IPS-15b (cell line): ENCODE measurements around the gene NRL.
"Not testable (repeated sequence)": the region's sequence is repeated elsewhere in the genome, so short reads cannot be mapped to it uniquely, and the experiment has no call there.

Experiments used
- H3K27me3 ChIP-seq: one replicate; pipeline ENCODE4 v1.6.1; 2013; ENCODE audit warnings: low read length; ENCODE audit not compliant: control insufficient read depth, insufficient read depth
- H3K36me3 ChIP-seq: one replicate; pipeline ENCODE4 v1.6.1; 2013; ENCODE audit warnings: low read length; ENCODE audit not compliant: control insufficient read depth, insufficient read depth
- H3K4me1 ChIP-seq: one replicate; pipeline ENCODE4 v1.6.1; 2013; ENCODE audit warnings: mild to moderate bottlenecking, low read length; ENCODE audit not compliant: control insufficient read depth, insufficient read depth
- H3K4me3 ChIP-seq: one replicate; pipeline ENCODE4 v1.5.1; 2013; ENCODE audit warnings: low read depth, low read length
- H3K9ac ChIP-seq: one replicate; pipeline ENCODE4 v1.6.1; 2013; ENCODE audit warnings: low read depth, mild to moderate bottlenecking, low read length
- H3K9me3 ChIP-seq: one replicate; pipeline ENCODE4 v1.6.1; 2013; ENCODE audit warnings: mild to moderate bottlenecking, low read length; ENCODE audit not compliant: control insufficient read depth, insufficient read depth

Gene NRL

GRCh38 chr14:24055971-24056799 lies 58.6 kb downstream of the NRL start:
- Histone ChIP-seq H3K27me3 (no peaks in the 10 kb centered on the region), H3K4me3 (no peak overlapping the region), H3K9ac (no peak overlapping the region), H3K4me1 (no peaks in the 10 kb centered on the region), H3K9me3 (no peaks in the 10 kb centered on the region), H3K36me3 (no peaks in the 10 kb centered on the region)

- Histone ChIP-seq H3K4me3 (no peak overlapping the region), H3K9me3 (no peaks in the 10 kb centered on the region), H3K36me3 (no peaks in the 10 kb centered on the region), H3K27me3 (no peaks in the 10 kb centered on the region), H3K9ac (no peak overlapping the region), H3K4me1 (no peaks in the 10 kb centered on the region)
These were observed 60.1 kb downstream of the NRL start for GRCh38 chr14:24054646-24055045.

GRCh38 chr14:24054324-24054641 lies 60.5 kb downstream of the NRL start:
- Histone ChIP-seq H3K9me3 (no peaks in the 10 kb centered on the region), H3K4me1 (no peaks in the 10 kb centered on the region), H3K4me3 (no peak overlapping the region), H3K9ac (no peak overlapping the region), H3K36me3 (no peaks in the 10 kb centered on the region), H3K27me3 (no peaks in the 10 kb centered on the region)

DNA sequence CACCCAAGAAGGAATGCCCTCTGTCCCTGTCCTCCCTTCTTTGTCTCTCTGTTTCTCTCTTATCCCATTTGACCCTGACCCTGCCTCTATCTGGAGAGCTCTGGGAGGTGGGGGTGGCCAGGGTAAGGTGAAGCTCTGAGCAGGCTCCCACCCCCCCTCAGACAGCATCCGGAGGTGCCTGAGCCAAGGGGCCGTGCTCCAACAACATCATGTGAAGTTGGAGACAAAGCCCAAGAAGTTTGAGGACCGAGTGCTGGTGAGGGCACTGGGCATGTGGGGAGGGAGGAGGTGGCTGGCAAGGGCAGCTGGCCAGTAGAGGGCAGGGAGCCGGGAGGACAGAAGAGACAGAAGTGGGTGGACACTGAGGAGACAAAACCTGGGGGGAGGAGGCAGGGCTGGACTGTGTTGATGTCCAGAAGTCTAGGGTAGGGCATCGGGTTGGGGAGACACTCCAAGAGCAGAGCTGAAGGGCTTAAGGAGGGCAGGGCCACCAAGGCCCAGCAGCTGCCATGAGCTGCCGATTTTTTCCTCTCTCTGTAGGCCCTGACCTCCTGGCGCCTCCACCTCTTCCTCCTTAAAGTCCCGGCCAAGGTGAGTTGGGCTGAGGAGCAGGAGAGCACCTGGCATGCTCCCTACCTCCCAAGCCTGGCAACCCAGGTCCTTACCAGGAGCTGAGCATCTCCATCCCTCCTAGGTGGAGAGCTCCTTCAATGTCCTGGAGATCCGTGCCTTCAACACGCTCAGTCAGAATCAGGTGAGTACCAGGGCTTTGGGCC lies 61.0 kb downstream of the NRL start:
- H3K36me3 ChIP-seq: no peaks in the 10 kb centered on the region
- no peaks in the 10 kb centered on the region for H3K4me1 ChIP-seq
- no peak overlapping the region for H3K4me3 ChIP-seq
- H3K9ac ChIP-seq: no peak overlapping the region
- no peaks in the 10 kb centered on the region for H3K27me3 ChIP-seq
- H3K9me3 ChIP-seq: no peaks in the 10 kb centered on the region

- no peaks in the 10 kb centered on the region for H3K27me3 ChIP-seq
- peak overlapping the region; percentile 94 for H3K4me3 ChIP-seq
- no peak overlapping the region for H3K9ac ChIP-seq
- H3K4me1 ChIP-seq: no peaks in the 10 kb centered on the region
- H3K36me3 ChIP-seq: no peaks in the 10 kb centered on the region
- no peaks in the 10 kb centered on the region for H3K9me3 ChIP-seq
These were observed 61.8 kb downstream of the NRL start for GRCh38 chr14:24052656-24053547.

DNA sequence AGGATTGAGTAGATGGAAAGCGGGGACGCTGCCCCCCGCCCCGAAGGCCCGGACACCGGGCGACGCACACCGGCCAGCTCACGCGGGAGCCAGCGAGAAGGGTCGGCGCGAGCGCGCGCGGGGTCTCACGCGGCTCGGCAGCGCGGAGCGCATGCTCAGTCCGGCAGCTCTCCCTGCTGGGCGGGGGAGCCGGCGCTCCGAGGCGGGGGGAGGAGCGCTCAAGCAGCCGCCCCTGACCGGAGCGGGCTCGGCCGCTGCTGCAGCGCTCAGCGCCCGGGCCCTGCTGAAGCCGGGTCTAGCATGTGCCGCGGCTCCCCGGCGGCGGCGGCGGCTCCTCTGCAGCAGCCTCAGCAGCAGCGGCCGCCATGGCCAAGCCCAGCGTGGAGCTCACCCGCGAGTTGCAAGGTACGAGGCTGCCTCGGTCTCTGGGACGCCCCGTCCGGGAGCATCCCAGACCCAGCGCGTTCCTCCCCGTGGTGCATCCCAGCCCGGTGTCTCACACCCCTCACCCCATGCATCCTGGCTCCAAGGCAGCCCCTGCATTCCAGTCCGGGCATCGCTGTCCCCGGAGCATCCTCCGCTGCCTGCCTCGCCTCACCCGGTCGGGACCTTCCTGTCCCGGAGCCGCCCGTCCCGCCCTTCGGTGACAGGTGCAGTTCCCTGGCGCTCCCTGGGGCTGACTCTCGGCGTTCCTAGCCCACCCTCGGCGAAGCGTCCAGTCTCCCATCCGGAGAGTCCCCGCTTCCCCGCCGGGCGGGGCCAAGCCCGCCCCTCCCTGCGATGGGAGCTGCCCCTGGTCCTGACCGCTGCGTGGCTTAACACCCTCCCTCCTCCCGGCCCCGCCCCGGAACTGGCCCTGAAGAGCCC lies 62.7 kb downstream of the NRL start, which contains the start of gene CARMIL3:
CARMIL3 (plus strand) TSS at position 221 of the 867 bp plus-strand sequence; CDS start at position 366, 145 bp downstream.
- Histone ChIP-seq H3K9ac (peak within 1 kb of the TSS; percentile 82), H3K27me3 (no peaks in the 10 kb centered on the region), H3K4me3 (peak within 1 kb of the TSS; percentile 94), H3K36me3 (no peaks in the 10 kb centered on the region), H3K9me3 (no peaks in the 10 kb centered on the region), H3K4me1 (no peaks in the 10 kb centered on the region)

DNA sequence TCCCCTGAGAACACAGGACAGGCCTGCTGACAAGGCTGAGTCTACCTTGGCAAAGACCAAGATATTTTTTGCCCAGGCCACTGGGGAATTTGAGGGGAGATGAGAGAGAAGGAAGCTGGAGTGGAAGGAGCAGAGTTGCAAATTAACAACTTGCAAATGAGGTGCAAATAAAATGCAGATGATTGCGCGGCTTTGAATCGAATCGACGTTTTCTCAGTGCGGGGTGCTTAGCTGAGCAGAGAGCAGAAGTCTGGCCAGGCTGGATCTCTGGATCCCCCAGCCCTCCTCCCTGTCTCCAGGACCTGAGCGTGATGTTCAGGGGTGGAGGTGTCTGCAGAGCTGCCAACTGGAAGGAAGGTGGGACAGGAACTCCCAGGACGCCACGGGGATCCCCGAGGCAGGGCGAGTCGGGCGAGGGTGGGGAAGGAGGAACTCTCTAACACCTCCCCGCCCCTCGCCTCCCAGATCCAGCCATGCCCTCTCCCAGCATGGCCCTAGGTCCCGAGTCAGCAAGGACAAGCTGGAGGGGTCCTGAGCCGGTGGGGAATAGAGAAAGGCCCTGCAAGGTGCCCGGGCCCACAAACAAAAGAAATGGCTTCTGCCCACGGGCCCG lies 63.5 kb downstream of the NRL start:
- no peaks in the 10 kb centered on the region for H3K9me3 ChIP-seq
- no peaks in the 10 kb centered on the region for H3K27me3 ChIP-seq
- peak overlapping the region; percentile 82 for H3K9ac ChIP-seq
- H3K4me3 ChIP-seq: peak overlapping the region; percentile 94
- H3K36me3 ChIP-seq: no peaks in the 10 kb centered on the region
- H3K4me1 ChIP-seq: no peaks in the 10 kb centered on the region

GRCh38 chr14:24050753-24051152 lies 64.0 kb downstream of the NRL start:
- not testable (repeated sequence) for H3K36me3 ChIP-seq, H3K9me3 ChIP-seq, H3K4me1 ChIP-seq, H3K4me3 ChIP-seq, H3K9ac ChIP-seq, H3K27me3 ChIP-seq

DNA sequence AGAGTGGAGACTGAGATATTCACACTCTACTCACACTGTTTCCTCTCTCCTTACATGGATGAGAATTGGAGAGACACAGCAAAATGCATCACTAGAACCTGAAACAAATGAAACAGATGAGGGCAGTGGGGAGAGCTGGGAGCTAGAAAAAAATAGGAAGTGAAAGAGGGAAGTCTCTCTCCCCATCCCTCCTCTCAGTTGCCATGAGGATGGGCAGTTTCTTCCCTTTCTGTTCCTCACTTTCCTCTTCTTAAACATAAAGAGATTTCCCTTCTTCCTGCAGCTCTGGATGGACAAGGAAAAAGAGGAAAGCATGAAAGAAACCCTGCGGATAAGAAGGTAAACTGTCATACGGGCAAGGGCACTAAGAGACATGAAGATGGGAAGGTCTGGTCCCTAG lies 65.7 kb downstream of the NRL start:
- H3K27me3 ChIP-seq, H3K36me3 ChIP-seq, H3K9me3 ChIP-seq, H3K9ac ChIP-seq, H3K4me3 ChIP-seq, H3K4me1 ChIP-seq: not testable (repeated sequence)

DNA sequence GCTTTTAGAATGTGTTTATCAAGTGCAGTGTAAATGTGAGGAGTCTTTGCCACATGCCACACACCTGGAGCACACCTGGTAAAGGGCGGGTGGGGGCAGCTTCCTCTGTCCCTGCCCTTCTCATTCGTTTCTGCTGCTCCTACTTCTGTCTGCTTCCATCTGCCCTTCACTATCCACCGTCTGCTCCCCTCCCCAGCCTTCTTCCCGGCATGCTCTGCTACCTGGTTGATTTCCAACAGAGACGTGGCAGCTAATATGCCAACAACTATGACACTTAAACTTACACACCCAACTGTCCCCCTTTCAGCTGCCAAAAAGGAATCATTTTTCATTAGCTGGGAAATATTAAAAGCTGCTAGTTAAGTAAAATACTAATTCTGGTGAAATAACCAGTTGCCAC lies 72.0 kb downstream of the NRL start:
- H3K4me3 ChIP-seq: no peak overlapping the region
- no peak overlapping the region for H3K9ac ChIP-seq
- H3K27me3 ChIP-seq: peaks cover 2% of the 10 kb centered on the region
- H3K4me1 ChIP-seq: no peaks in the 10 kb centered on the region
- no peaks in the 10 kb centered on the region for H3K9me3 ChIP-seq
- H3K36me3 ChIP-seq: no peaks in the 10 kb centered on the region
